Measurements from ENCODE around the gene CELA2A. TPM values are rescaled to one million over a fixed set of nuclear protein-coding genes. Genes with fewer than 3 reads are reported as not detected.

The CELA2A gene
- total RNA-seq (not detected), polyA plus RNA-seq (not detected), total RNA-seq (not detected)

DNA sequence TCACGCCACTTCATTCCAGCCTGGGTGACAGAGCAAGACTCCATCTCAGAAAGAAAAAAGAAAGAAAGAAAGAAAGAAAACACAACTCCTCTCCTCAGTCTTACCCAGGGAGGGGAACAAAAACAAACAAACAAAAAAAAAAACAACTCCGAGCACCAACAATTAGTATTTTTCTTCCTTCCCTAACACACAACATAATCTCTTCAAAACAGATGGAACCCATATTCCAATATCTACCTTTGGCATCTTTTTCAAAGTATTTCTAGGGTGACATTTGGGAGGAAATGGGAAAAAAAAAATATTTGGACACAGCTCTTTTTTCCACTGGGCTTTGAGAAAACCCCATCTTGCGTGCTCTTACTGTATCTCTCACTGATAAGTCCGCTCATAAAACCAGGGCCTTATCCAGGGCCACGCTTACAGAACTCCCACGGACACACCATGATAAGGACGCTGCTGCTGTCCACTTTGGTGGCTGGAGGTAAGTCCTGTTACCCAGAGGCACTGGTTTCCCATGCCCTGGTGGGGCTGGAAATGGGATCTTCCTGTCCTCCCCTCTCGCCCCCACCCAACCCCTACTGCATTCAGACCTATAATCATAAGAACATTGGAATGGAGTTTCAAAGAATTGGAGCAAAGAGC, at the start of gene CELA2A:
Gene CELA2A (plus strand): TSS at position 420 of the 642 bp plus-strand sequence. CDS start 22 bp downstream, at position 442.
- CTCF ChIA-PET: no interaction called here
- no peak within 1 kb of the TSS for H3K27ac Mint-ChIP-seq
- no peak within 1 kb of the TSS for H3K4me3 Mint-ChIP-seq
- POLR2A ChIA-PET: interaction anchor here (0.6 kb wide), 1 partner anchor 221 kb away, joined by 4 read pairs; no protein-coding TSS in a partner anchor
- no peaks in the 10 kb centered on the region for H3K4me1 Mint-ChIP-seq
- peaks cover 0 to 3% (median 0%) of the 10 kb centered on the region in 5 donors for H3K27me3 Mint-ChIP-seq
- H3K4me3 ChIP-seq (ENCODE audit: low read length): no peak within 1 kb of the TSS
- no peaks in the 10 kb centered on the region for H3K36me3 Mint-ChIP-seq
- intact Hi-C loops (cut with micrococcal nuclease): no loop called here
- no peaks in the 10 kb centered on the region for H3K36me3 ChIP-seq (ENCODE audit: control insufficient read depth in 2 of 3, insufficient read depth in 3 of 3, low read length in 3 of 3)
- H3K4me1 ChIP-seq (ENCODE audit: control insufficient read depth in 2 of 2, insufficient read depth in 2 of 2, low read length in 2 of 2): no peaks in the 10 kb centered on the region
- DNase-seq: no peak
- no peaks in the 10 kb centered on the region for H3K27me3 ChIP-seq (ENCODE audit: control insufficient read depth in 2 of 2, insufficient read depth in 2 of 2, low read length in 2 of 2)
- no peak within 1 kb of the TSS for H3K27ac ChIP-seq (ENCODE audit: low read depth, low read length)
- no peak for ATAC-seq
- H3K9me3 Mint-ChIP-seq: no peaks in the 10 kb centered on the region
- no peaks in the 10 kb centered on the region for H3K9me3 ChIP-seq (ENCODE audit: control insufficient read depth in 2 of 3, low read length in 3 of 3)

DNA sequence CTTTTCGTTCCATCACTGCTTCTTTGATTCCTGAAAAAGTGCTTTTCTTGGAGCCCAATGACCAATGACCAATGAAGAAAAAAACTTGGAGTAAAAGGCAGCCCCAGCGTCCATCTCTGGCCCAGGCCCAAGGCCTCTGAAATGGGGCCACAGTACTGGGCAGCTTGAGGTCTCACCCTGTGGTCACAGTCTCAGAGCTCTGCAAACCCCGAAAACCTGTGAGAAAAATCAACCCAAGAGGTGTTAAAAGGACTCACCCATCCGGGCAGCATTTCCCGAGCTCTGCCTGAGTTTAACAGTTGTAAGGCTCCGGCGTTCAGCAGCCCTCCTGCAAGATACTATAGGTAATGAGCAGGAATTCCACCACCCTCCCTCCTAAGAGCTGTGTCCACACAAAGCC, 49.0 kb upstream of the CELA2A start:
- no peak overlapping the region for H3K27ac ChIP-seq (ENCODE audit: low read depth, low read length)
- no peak overlapping the region for H3K4me3 ChIP-seq (ENCODE audit: low read length)
- POLR2A ChIA-PET: no interaction called here
- CTCF ChIA-PET: no interaction called here
- no peaks in the 10 kb centered on the region for H3K9me3 ChIP-seq (ENCODE audit: control insufficient read depth in 2 of 3, low read length in 3 of 3)
- H3K36me3 ChIP-seq (ENCODE audit: control insufficient read depth in 2 of 3, insufficient read depth in 3 of 3, low read length in 3 of 3): peaks cover 0 to 6% (median 0%) of the 10 kb centered on the region in 3 experiments
- peaks cover 6 to 34% (median 23%) of the 10 kb centered on the region in 7 donors for H3K4me1 Mint-ChIP-seq
- H3K27ac Mint-ChIP-seq: peak overlapping the region in 6 of 9 donors; percentile 38 to 97 (median 71)
- H3K27me3 Mint-ChIP-seq: peaks cover 0 to 39% (median 0%) of the 10 kb centered on the region in 5 donors
- peaks cover 0 to 11% (median 0%) of the 10 kb centered on the region in 5 donors for H3K36me3 Mint-ChIP-seq
- no peaks in the 10 kb centered on the region for H3K27me3 ChIP-seq (ENCODE audit: control insufficient read depth in 2 of 2, insufficient read depth in 2 of 2, low read length in 2 of 2)
- H3K4me1 ChIP-seq (ENCODE audit: control insufficient read depth in 2 of 2, insufficient read depth in 2 of 2, low read length in 2 of 2): peaks cover 20 to 50% of the 10 kb centered on the region in 2 donors
- no peaks in the 10 kb centered on the region for H3K9me3 Mint-ChIP-seq
- intact Hi-C loops (cut with micrococcal nuclease): no loop called here
- H3K4me3 Mint-ChIP-seq: peak overlapping the region in 4 of 10 donors; percentile 6 to 70 (median 51)
- DNase-seq (no peak), ATAC-seq (no peak)

DNA sequence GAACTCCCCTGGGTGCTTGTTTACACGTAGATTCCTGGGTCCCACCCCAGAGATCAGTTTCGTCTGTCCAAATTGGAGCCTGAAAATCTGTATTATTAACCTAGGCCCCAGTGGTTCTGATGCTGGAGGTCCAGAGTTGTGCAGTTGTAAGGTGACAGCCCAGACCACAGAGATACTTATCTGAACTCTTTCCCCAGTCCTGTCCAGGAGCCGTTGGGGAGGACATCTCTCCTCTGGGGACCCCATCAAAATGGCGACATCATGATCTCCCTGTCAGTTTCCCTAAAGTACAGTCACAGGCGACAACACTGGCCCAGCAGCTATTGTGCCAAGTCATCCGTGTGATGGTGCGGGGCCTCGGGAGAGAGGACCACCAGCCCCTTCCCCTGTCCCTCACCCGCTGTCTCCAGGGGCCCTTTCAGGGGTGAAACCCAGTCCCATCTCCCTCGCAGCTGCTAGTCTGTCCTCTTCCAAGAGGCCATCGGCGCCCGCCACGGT, 47.6 kb upstream of the CELA2A start:
- no peak for DNase-seq
- H3K27me3 Mint-ChIP-seq: peaks cover 0 to 38% (median 0%) of the 10 kb centered on the region in 5 donors
- peak overlapping the region; percentile 76 to 99 (median 88) for H3K4me3 Mint-ChIP-seq
- peaks cover 0 to 15% (median 0%) of the 10 kb centered on the region in 5 donors for H3K36me3 Mint-ChIP-seq
- Histone ChIP-seq H3K36me3 (ENCODE audit: control insufficient read depth in 2 of 3, insufficient read depth in 3 of 3, low read length in 3 of 3) (peaks cover 0 to 10% (median 0%) of the 10 kb centered on the region in 3 experiments), H3K27ac (ENCODE audit: low read depth, low read length) (peak overlapping the region; percentile 94), H3K27me3 (ENCODE audit: control insufficient read depth in 2 of 2, insufficient read depth in 2 of 2, low read length in 2 of 2) (no peaks in the 10 kb centered on the region), H3K4me3 (ENCODE audit: low read length) (peak overlapping the region; percentile 77), H3K4me1 (ENCODE audit: control insufficient read depth in 2 of 2, insufficient read depth in 2 of 2, low read length in 2 of 2) (peaks cover 20 to 63% of the 10 kb centered on the region in 2 donors), H3K9me3 (ENCODE audit: control insufficient read depth in 2 of 3, low read length in 3 of 3) (no peaks in the 10 kb centered on the region)
- no peaks in the 10 kb centered on the region for H3K9me3 Mint-ChIP-seq
- intact Hi-C loops (cut with micrococcal nuclease): loop anchor here (1.0 kb wide), 5 partner anchors 8 to 208 kb away; partner anchors contain the start of genes CASP9 (in 1 of the 2) and DDI2 (in 1 of the 2)
- no peak for ATAC-seq
- H3K4me1 Mint-ChIP-seq: peaks cover 6 to 46% (median 30%) of the 10 kb centered on the region in 7 donors
- POLR2A ChIA-PET: no interaction called here
- H3K27ac Mint-ChIP-seq: peak overlapping the region; percentile 66 to 97 (median 95)
- CTCF ChIA-PET: no interaction called here

DNA sequence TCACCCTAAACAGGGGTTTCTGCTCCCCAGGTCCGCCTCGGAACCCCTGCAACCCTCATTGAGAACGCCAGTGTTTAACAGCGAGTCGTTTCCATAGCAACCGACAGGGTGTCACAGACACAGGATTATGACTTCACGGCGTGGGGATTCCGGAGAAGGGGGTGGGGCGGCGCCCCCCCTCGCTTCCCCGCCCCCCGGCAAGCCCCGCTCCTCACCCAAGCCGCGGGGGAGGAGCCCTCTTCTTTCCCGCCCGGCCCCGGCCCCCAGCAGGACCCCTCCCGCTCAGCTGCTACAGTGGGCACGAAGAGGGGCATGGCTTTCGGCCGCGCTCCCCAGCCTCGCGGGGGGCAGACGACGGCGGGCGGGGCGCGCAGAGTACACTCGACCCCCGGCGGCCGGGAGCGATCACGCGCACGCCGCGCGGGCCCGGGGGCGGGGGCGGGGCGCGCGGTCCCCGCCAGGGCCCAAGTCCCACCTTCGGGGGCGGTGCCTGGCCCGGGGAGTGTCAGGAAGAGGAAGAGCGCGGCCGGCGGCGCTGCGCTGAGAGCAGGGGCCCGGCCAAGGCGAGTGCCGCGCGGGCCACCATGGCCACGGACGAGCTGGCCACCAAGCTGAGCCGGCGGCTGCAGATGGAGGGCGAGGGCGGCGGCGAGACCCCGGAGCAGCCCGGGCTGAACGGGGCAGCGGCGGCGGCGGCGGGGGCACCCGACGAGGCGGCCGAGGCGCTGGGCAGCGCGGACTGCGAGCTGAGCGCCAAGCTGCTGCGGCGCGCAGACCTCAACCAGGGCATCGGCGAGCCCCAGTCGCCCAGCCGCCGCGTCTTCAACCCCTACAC, 46.9 kb upstream of the CELA2A start, which contains the start of gene EFHD2:
Gene EFHD2 (plus strand): TSS at position 501 of the 835 bp plus-strand sequence. CDS start 84 bp downstream, at position 585.
- peaks cover 0 to 10% (median 0%) of the 10 kb centered on the region in 3 experiments for H3K36me3 ChIP-seq (ENCODE audit: control insufficient read depth in 2 of 3, insufficient read depth in 3 of 3, low read length in 3 of 3)
- peak within 1 kb of the TSS; percentile 94 for H3K27ac ChIP-seq (ENCODE audit: low read depth, low read length)
- ChIA-PET POLR2A (no interaction called here), CTCF (no interaction called here)
- H3K36me3 Mint-ChIP-seq: peaks cover 0 to 19% (median 0%) of the 10 kb centered on the region in 5 donors
- ATAC-seq: peak; percentile 82
- H3K27ac Mint-ChIP-seq: peak within 1 kb of the TSS; percentile 66 to 97 (median 95)
- peaks cover 0 to 33% (median 0%) of the 10 kb centered on the region in 5 donors for H3K27me3 Mint-ChIP-seq
- intact Hi-C loops (cut with micrococcal nuclease): loop anchor here (1.0 kb wide), 5 partner anchors 8 to 208 kb away; partner anchors contain the start of genes CASP9 (in 2 of the 2) and DDI2 (in 1 of the 2)
- H3K4me3 ChIP-seq (ENCODE audit: low read length): peak within 1 kb of the TSS; percentile 77
- H3K9me3 Mint-ChIP-seq: no peaks in the 10 kb centered on the region
- peaks cover 20 to 69% of the 10 kb centered on the region in 2 donors for H3K4me1 ChIP-seq (ENCODE audit: control insufficient read depth in 2 of 2, insufficient read depth in 2 of 2, low read length in 2 of 2)
- H3K9me3 ChIP-seq (ENCODE audit: control insufficient read depth in 2 of 3, low read length in 3 of 3): no peaks in the 10 kb centered on the region
- DNase-seq: peak; percentile 71 to 97 (median 82)
- no peaks in the 10 kb centered on the region for H3K27me3 ChIP-seq (ENCODE audit: control insufficient read depth in 2 of 2, insufficient read depth in 2 of 2, low read length in 2 of 2)
- peaks cover 6 to 52% (median 33%) of the 10 kb centered on the region in 7 donors for H3K4me1 Mint-ChIP-seq
- peak within 1 kb of the TSS; percentile 87 to 99 (median 92) for H3K4me3 Mint-ChIP-seq

DNA sequence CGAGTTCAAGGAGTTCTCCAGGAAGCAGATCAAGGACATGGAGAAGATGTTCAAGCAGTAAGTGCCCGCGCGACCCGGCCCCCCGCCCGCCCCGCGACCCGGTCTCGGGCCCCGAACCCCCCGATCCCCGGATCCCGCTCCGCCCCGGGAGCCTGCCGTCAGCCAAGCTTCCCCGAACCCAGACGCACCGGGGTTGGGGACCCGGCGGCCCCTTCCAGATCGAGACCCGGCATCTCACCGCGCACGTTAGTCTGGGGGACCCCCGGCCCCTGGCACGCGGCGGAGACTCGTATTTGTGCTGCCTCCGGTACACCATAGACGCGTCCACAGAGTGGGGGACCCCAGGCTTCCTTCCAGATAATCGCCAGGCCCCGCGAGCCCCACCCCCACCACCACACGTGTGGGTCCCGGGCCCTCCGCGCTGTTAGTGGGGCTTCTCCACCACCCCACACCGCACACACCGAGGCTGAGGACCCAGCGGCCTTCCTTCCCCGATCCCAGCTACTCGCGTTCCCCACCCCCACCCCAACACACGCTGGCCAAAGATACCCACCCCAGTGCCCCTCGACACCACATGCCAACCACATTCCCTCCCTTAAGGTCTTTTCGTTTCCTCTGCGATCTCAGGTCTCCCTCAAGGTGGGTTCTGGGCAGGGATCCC, 46.2 kb upstream of the CELA2A start:
- intact Hi-C loops (cut with micrococcal nuclease): loop anchor here in 1 of 2 donors (1.0 kb wide), 1 partner anchor 114 kb away; the partner anchor contains the start of gene CASP9
- Histone ChIP-seq H3K9me3 (ENCODE audit: control insufficient read depth in 2 of 3, low read length in 3 of 3) (no peaks in the 10 kb centered on the region), H3K4me3 (ENCODE audit: low read length) (peak overlapping the region; percentile 77), H3K36me3 (ENCODE audit: control insufficient read depth in 2 of 3, insufficient read depth in 3 of 3, low read length in 3 of 3) (peaks cover 0 to 10% (median 0%) of the 10 kb centered on the region in 3 experiments), H3K27me3 (ENCODE audit: control insufficient read depth in 2 of 2, insufficient read depth in 2 of 2, low read length in 2 of 2) (no peaks in the 10 kb centered on the region), H3K27ac (ENCODE audit: low read depth, low read length) (peak overlapping the region; percentile 94), H3K4me1 (ENCODE audit: control insufficient read depth in 2 of 2, insufficient read depth in 2 of 2, low read length in 2 of 2) (peaks cover 20 to 70% of the 10 kb centered on the region in 2 donors)
- Mint-ChIP-seq H3K4me1 (peaks cover 6 to 56% (median 39%) of the 10 kb centered on the region in 7 donors), H3K9me3 (no peaks in the 10 kb centered on the region), H3K36me3 (peaks cover 0 to 24% (median 0%) of the 10 kb centered on the region in 5 donors), H3K27ac (peak overlapping the region; percentile 65 to 97 (median 92)), H3K4me3 (peak overlapping the region; percentile 87 to 99 (median 92)), H3K27me3 (peaks cover 0 to 29% (median 0%) of the 10 kb centered on the region in 5 donors)
- CTCF ChIA-PET: interaction anchor here (1.3 kb wide), 1 partner anchor 87 kb away, joined by 3 read pairs; no protein-coding TSS in a partner anchor
- POLR2A ChIA-PET: interaction anchor here (0.9 kb wide), 1 partner anchor 9 kb away, joined by 3 read pairs; no protein-coding TSS in a partner anchor
- ATAC-seq: no peak
- peak in 3 of 9 donors; percentile 12 to 16 (median 14) for DNase-seq

Data from naive thymus-derived CD4-positive, alpha-beta T cell (primary cell).